Stimulated activated CD8-positive, alpha-beta memory T cell treated with anti-CD3 and anti-CD28 coated beads, Interleukin-12 subunit alpha, Interleukin-12 subunit beta, amount 100 ng/mL, for 1 hour (primary cell): ENCODE data around the gene PRKAR1A.
"Not testable (repeated sequence)": the region's sequence is repeated elsewhere in the genome, so short reads cannot be mapped to it uniquely, and the experiment has no call there.

Source experiments
- DNase-seq: peaks from one replicate; pipeline ENCODE4 v3.0.0-alpha.2; 2020; ENCODE audit warnings: low read depth

PRKAR1A gene

DNA sequence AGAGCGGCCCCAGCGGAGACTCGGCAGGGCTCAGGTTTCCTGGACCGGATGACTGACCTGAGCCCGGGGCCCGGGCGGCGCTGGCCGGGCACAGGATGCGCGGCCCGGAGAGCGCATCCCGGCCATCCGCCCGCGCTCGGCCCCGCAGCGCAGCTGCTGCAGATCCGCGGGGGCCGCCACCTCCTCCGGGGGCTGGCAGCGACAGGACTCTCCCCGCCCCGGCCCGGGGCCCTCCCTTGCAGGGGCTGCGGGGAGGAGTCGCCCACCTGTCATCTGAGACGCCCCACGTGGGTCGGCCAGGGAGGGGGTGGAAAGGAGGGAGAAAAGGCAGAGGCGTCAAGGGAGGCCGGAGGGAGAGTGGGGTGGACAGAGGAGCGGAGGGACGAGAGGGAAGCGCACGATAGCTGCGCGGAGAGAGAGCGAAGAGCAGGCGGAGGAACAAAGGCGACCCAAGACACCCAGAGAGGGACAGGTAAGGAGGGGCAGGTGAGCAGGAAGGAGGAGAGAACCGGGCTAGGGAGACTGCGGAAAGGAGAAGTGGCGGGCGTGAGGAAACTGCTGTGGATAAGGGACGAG is 471 bp upstream of the PRKAR1A start:
- DNase-seq = peak; percentile 62

DNA sequence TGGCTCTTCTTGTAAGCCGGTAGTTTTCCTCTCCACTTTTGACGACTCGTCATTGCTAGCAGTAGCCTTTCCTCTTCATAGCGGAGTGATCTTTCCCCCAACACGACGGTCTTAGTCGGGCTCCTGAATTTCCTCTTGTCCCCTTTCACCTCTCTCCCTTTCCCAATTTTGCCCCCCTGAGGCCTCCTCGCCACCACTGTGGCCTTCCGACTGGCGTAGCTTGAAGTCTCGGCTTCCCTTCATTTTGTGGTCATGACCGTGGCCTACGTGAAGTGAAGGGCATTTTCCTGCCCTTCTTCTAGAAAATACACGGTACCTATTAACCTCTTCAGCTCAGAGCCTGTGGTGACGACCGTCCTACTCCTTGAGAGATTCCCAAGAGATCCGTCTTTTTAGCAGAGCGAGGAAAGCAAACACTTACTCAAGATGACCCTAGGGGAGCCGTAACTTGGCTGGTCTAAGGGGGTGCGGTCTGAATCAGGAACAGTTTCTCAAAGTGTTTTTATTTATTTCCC is 787 bp downstream of the PRKAR1A start:
- no peak for DNase-seq

DNA sequence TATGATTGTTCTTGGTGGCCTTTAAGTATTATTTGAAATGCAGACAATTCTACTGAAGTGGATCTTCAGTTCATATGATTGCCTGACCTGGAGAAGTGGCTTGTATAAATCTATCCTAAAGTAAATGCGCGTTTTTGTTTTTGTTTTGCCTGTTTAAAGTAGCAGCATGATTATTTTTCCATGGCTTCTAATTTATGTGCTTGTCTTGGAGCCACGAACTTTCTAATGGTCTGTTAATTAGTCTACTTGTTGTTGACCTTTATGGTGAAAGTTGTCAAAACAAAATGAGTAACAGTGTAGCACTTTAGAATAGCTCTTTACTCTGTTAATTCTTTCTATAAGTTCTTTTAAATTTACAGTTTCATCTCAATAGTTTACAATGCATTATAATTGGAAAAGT is 1.7 kb downstream of the PRKAR1A start:
- DNase-seq = no peak

DNA sequence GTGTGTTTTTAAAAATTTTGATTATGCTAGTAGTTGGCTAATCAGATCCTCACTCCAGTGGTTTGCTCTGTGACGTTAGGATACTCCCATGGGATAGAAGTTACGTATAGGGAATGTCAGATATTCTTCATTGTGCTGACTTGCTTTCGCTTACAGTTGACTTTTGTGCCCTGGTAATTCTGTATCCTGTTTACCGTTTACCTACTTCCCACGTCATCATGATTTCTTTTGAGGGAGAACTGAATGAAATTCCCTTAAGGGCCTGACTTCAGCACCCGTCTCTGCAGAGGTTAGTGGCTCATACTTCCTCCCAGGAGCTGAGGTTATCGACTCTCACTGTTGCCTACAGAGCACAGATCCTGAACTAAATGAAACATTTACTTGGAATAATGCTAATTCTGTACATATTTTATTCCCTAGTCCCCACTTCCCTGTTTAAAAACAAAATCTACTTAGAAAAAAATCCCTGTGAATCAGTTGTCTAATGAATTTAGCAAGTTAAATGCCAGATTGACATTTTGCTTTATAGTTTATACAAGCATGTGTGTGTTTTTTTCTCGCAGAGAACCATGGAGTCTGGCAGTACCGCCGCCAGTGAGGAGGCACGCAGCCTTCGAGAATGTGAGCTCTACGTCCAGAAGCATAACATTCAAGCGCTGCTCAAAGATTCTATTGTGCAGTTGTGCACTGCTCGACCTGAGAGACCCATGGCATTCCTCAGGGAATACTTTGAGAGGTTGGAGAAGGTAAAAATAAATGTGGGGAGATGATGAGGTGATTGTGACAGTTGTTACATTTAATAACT is 2.8 kb downstream of the PRKAR1A start:
- DNase-seq = no peak

DNA sequence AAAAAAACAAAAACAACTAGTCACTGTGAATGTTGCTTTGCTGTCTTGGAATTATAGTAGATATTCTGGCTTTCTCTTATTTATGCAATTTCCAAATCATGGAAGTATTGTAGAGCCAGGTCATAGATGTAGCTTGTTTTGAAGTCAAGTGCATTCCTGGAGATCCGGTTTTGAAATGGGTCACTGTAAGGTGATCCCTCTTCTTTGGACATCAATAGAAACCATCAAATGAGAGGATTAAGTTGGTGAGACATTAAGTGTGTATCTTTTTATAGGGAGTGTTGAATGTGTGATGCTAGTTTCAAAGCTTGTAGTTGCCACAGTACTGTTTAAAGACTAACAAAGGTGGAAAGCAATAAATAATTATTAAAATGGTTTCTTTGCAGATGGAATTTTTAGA is 4.5 kb downstream of the PRKAR1A start:
- no peak for DNase-seq

DNA sequence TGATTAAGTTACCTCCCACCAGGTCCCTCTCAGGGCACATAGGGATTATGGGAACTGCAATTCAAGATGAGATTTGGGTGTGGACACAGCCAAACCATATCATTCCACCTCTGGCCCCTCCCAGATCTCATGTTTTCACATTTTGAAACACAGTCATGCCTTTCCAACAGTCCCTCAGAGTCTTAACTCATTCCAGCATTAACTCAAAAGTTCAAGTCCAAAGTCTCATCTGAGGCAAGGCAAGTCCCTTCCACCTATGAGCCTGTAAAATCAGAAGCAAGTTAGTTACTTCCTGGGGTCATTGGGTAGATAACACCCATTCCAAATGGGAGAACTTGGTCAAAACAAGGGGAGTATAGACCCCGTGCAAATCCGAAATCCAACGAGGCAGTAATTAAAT is 5.4 kb downstream of the PRKAR1A start:
- DNase-seq = not testable (repeated sequence)

DNA sequence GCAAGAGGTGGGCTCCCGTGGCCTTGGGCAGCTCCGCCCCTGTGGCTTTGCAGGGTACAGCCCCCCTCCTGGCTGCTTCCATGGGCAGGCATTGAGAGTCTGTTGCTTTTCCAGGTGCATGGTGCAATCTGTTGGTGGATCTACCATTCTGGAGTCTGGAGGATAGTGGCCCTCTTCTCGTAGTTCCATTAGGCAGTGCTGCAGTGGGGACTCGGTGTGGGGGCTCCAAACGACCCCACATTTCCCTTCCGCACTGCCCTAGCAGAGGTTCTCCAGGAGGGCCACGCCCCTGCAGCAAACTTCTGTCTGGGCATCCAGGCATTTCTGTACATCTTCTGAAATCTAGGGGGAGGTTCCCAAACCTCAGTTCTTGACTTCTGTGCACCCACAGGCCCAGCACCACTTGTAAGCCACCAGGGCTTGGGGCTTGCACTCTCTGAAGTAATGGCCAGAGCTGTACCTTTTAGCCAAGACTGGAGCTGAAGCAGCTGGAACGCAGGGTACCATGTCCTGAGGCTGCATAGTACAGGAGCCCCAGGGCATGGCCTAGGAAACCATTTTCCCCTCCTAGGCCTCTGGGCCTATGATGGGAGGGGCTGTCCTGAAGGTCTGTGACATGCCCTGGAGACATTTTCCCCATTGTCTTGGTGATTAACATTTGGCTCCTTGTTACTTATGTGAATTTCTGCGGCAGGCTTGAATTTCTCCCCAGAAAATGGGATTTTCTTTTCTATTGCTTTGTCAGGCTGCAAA is 6.0 kb downstream of the PRKAR1A start:
- DNase-seq = no peak

DNA sequence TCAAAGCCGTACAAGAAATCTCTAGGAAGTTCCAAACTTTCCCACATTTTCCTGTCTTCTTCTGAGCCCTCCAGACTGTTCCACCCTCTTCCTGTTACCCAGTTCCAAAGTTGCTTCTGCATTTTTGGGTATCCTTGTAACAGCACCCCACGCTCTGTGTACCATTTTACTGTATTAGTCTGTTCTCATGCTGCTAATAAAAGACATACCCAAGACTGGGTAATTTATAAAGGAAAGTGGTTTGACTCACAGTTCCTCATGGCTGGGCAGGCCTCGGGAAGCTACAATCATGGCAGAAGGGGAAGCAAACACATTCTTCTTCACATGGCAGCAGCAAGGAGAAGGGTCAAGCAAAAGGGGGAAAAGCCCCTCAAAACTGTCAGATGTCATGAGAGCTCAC is 6.8 kb downstream of the PRKAR1A start:
- not testable (repeated sequence) for DNase-seq

DNA sequence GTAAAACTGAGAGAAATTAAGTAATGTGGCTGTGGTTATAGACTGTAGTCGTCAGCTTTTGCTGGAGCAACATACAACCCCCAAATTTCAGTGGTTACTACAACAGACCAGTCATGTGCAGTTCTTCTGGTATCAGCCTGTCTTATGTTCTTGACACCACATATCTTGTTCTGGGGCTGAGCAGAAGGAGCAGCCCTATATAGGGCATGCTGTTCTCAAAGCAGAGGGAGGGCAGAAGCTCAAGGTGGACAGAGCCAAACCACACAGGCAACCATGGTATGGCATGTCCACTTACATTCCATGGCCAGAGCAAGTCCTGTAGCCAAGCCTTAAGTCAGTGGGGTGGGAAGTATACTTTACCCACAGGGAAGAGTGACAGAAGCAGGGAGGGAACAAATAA is 7.7 kb downstream of the PRKAR1A start:
- no peak for DNase-seq

DNA sequence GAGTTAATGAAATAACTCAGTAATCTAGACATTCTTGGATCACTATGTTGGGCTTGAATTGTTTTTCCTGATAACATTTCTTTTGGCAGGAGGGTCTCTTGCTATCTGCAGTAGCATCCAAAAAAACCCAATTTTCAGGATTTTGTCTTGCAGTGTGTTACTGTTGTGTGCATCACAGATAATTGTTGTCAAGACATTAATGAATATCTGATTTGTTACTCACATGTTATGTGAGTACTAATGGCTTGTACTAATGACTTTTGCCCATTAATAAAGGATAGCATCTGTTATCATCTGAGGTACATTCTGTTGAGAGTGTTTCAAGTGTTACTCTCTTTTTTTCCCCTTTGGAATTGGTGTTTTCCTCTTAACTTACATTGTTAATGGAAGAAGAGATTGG is 10.0 kb downstream of the PRKAR1A start:
- DNase-seq = no peak

DNA sequence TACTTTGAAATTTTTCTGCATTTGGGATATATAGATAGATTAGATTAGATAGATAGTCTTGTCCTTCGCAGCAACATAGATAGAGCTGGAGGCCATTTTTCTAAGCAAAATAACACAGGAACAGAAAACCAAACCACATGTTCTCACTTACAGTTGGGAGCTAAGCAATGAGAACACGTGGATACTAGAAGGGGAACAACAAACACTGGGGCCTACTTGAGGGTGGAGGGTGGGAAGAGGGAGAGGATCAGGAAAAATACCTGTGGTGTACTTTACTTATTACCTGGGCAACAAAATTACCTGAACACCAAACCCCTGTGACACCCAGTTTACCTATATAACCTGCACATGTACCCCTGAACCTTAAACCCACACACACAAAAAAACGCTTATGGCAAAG is 14.3 kb downstream of the PRKAR1A start:
- DNase-seq = no peak

DNA sequence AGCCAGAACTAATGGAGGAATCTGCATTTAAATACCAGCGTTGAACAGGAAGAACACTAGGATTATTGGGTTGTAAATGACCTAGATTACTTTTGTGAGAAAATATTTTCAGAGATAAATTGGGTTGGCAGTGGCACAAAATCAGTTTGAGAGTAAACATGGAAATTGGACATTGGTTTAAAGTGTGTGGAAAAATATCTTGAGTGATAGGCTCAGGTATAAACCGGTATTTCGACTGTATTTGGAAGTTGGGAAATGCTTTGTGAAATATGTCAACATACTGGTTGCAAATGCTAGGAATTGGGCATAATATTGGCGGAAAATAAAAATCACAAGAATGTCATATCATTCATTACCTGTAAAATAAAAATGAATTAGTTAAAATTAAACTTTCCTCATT is 15.1 kb downstream of the PRKAR1A start:
- no peak for DNase-seq

DNA sequence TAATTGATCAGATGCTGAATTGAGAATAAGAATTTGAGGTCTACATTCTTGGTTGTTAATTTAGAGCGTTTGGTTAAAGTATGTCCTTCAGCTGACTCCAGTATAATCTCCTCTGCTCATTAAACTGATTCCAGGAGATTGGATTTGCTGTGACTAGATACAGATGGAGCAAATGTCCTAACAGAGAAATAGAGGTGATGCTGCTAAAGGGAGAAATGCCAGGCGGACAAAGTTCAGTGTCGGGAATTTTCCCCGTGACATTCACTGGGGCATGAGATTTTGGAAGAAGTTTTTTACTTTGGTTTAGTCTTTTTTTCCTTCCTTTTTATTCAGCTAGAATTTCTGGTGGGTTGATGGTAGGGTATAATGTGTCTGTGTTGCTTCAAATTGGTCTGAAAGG is 19.0 kb downstream of the PRKAR1A start:
- DNase-seq = no peak

DNA sequence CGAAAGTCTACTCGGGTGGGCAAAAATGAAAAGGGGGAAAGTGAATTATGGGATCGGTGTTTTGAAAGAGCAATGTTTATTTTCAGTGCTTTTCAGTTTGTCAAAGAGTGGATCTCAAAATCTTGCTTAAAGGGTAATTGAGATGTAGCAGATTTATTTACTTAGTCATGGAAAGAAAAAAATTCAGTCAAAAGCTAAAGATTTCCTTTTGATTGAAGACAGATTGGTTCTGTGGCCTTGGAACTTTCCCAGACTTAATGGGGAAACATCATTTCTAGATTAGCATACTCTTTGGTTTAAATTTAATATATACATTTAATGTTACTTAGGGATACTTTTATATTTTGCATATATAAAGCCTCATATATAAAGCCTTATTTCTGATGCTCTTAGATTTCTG is 20.6 kb downstream of the PRKAR1A start:
- DNase-seq = no peak

DNA sequence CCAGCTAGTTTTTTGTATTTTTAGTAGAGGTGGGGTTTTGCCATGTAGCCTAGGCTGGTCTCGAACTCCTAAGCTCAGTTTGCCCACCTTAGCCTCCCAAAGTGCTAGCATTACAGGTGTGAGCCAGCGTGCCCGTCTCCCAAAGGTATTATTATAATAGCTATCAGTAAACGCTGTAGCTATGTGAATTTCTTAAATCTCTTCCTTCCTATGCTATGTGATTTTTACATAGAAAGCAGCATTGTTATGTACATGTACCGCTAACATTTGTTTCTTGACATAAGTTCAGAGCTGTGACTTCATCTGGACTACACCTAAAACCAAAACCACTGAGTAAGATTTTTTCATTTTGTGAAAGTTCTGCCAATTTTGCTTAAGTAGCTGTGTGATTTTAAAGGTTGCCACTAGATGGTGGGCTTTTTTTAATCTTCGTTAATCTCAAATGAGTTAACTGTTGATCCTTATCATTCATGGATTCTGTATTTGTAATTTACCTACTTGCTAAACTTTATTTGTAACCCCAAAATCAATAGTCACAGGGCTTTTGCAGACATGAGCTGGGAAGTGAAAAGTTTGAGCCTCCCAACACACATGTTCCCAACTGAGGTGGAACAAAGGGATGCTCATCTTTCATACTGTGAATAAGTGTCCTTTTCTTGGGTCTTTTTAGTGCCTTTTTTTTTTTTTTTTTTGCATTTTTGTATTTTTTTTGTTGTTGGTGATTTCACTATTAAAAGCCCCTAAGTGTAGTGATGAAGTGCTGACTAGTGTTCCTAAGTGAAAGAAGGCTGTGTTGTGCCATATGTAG is 21.9 kb downstream of the PRKAR1A start:
- DNase-seq = no peak

DNA sequence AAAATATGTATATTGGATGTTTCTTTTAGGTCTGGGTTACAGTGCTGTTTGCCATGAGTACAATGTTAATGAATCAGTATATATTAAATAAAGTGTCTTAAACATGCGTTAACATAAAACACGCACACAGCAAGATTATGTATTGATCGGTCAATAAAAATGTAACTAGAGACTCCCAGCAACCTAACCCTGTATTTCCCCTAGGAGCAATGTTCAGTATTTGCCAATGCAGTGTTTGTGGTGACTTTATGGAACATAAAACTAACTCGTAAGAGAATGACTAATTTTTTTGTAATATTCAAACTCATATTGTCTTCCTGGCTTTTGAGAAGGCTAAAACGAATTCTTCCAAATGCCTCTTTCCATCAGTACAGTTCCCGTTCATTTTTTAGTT is 22.5 kb downstream of the PRKAR1A start:
- no peak for DNase-seq

DNA sequence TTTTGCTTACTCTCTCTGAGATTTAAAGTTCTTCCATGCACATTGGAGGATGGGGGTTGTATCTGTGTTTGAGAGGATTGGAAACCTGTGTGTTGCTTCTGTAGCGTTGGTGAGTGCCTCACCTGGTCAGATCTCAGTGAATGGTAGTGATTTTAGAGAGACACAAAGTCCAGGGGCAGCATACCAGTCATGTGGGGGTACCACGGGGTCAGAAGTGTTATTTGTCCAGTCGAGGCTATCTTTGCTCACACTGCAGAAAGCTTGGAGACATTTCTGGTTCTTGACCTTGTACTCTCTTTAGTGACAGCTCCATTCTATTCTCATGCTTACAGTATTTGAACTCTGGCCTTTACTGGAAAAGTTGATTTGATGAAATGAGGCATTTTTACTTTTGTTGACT is 23.7 kb downstream of the PRKAR1A start:
- DNase-seq = no peak

DNA sequence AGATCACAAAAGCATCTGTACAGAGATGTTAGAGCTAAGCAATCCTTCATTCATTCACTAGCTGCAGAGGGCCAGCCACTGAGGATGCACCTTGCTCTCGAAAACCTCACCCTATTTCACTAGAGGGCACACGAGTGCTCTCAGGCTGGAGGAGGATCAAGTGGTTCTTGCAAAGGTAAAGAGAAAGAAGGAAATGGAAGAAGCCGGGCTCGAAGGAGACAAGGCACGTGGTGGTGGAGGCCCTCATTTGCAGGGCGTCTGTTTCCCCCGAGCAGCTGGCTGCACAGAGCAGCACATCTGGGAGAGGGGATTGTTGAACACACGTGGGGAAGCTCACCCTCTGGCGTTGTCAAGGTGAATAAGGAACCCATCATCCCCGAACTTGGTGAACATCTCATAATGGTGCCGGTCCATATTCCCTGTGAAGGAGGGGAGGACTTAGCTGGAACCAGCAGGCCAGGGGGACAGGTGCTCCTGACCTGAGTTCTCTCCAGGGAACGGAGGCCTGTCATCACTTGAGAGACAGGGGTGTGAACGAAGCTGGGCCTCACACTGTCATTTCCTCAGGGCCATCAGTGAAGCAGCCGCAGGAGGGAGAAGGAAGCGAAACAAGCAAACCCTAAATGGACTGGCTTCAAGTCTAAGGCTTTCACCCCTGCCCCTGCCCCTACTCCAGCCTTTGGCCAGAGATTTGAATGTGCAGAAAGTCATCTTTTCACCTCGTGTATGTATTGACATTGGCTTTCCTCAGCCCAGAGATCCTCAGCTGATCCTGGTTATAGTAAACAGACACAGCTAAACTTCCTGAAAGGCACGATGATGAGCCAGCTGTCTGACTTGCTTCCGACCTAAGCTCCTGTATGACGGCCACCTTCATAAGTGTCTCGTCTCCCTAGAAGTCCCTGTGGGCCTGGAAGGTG is 27.6 kb downstream of the PRKAR1A start:
- DNase-seq = no peak

DNA sequence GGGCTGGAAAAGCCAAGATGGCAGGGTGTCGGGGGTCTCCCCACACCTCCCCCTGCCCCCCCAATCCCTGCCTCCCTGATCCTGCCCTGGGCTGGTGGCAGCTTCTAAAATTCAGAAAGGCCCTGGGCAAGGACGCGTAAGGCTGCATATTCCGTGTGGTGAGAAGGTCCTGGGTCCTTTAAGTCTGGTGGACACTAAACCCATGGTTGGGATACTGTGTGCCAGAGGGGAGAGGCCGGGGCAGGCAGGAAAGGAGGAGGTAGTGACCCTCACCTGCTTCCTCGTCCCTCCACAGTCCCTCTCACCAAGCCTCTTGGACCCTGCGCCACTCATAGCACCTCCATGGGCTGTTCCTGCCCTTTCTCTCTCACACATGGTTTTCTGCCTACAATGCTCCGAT is 28.8 kb downstream of the PRKAR1A start:
- DNase-seq = no peak

DNA sequence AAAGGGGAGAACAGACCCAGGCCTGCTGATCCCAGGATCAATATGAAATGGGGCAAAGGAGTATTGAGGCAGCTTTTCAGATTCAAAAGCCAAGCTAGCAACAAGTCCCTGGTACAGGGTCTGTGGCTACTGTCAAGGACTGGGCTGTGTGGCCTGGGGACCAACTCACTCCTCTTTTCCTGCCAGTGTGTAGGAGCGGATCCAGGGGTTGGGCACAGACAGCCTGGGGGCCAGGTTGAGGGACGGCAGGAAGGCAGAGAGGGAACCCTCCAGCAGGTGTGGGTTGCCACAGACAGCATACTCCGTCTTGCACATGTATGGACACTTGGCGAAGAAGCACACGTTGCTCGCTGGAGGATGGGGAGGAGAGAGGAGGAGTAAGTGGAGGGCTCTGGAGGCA is 29.6 kb downstream of the PRKAR1A start:
- no peak for DNase-seq
